Breast epithelium (tissue), 4 donors: Measurements from ENCODE around the gene C2orf78. TPM values are rescaled to one million over a fixed set of nuclear protein-coding genes. Genes with fewer than 3 reads are reported as not detected.

Experiments
- DNase-seq, 2 donors: peaks; one replicate each; pipeline ENCODE4 v3.0.0-alpha.2; 2019; ENCODE audit warnings: low spot score in 2 of 2
- H3K27ac ChIP-seq, 2 donors: fragments of 200-600 bp; sonication (generic) in 1 of 2; one replicate each; pipeline ENCODE4 v1.5.1; 2016 to 2019; ENCODE audit warnings: mild to moderate bottlenecking in 1 of 2
- H3K27me3 ChIP-seq, 2 donors: fragments of 200-600 bp; sonication (generic) in 1 of 2; one replicate each; pipeline versions ENCODE4 v1.5.1 to v1.6.0; 2017 to 2019; ENCODE audit warnings: control low read depth in 1 of 2, mild to moderate bottlenecking in 1 of 2
- H3K36me3 ChIP-seq: fragments of 200-600 bp; one replicate; pipeline ENCODE4 v1.5.1; 2019
- H3K4me1 ChIP-seq, 2 donors: fragments of 200-600 bp; sonication (generic); one replicate each; pipeline ENCODE4 v1.5.1; 2016 to 2019; ENCODE audit warnings: control low read depth in 1 of 2
- H3K4me3 ChIP-seq, 3 donors: fragments of 200-600 bp; sonication (generic); 1 replicate in 2 of 3; 2 replicates in 1 of 3; pipeline ENCODE4 v1.5.1; 2016 to 2019; ENCODE audit warnings: mild to moderate bottlenecking in 3 of 3, moderate library complexity in 2 of 3
- H3K9me3 ChIP-seq, 2 donors: fragments of 200-600 bp; sonication (generic) in 1 of 2; one replicate each; pipeline ENCODE4 v1.5.1; 2016 to 2019; ENCODE audit warnings: control low read depth in 1 of 2
- CTCF ChIP-seq, 3 donors: fragments of 450-650 bp; IDR thresholded peaks; one replicate each; pipeline ENCODE4 v1.5.1; 2016 to 2017; ENCODE audit warnings: antibody characterized with exemption in 3 of 3, mild to moderate bottlenecking in 3 of 3, moderate library complexity in 3 of 3
- POLR2A ChIP-seq: fragments of 450-650 bp; IDR thresholded peaks from one replicate; pipeline ENCODE4 v1.6.1; 2016; ENCODE audit warnings: antibody characterized with exemption, mild to moderate bottlenecking, moderate library complexity
- POLR2AphosphoS5 ChIP-seq, 3 donors: sonication (generic); formaldehyde crosslinking; IDR thresholded peaks; one replicate each; pipeline ENCODE4 v1.6.1; 2017; ENCODE audit warnings: antibody characterized with exemption in 3 of 3
- intact Hi-C: fragments of 100-400 bp; cut with DNase I; formaldehyde crosslinking; loops from one replicate; pipeline ENCODE4 v1.15.1; 2023; ENCODE audit warnings: low total_unique reads
- total RNA-seq, 3 donors: library from RNA; depleted of rRNA; stranded (reverse); fragments of >200 nt; gene quantifications; one replicate each; pipeline ENCODE4 v1.1.0, GENCODE V29; 2016

The C2orf78 gene
- total RNA-seq, 3 donors from 2014 or later, result not detected

DNA sequence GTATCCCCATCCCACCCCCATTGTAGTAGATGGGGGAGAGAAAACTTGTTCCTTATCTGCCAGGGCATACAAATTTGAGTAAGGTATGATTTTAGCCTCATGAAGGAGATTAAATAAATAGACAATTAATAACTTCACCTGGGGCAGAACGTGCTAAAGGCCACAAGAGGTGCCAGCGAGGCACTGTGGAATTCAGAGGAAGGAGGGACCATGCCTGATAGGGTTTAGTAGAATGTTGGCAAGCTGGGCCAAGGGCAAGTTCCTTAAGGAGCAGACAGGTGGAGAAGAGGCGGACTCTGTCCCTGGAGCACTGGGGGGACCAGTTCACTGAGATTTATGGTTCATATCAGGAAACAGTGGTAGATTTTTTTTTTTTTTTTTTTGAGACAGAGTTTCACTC, 67.3 kb downstream of the C2orf78 start:
- DNase-seq, result no peak
- Histone ChIP-seq H3K4me1 (no peaks in the 10 kb centered on the region), H3K27me3 (no peaks in the 10 kb centered on the region), H3K27ac (no peak overlapping the region), H3K4me3 (no peak overlapping the region), H3K9me3 (no peaks in the 10 kb centered on the region), H3K36me3 (peaks cover 5% of the 10 kb centered on the region)
- intact Hi-C loops, result no loop called here
- TF ChIP-seq POLR2AphosphoS5 (IDR thresholded peaks at IDR 0.05) (no peak), CTCF (IDR thresholded peaks at IDR 0.05) (peak in 1 of 3 donors; percentile 14)

- peaks cover 5% of the 10 kb centered on the region for H3K36me3 ChIP-seq
These were observed 68.0 kb downstream of the C2orf78 start for GRCh38 chr2:73852020-73852419.

GRCh38 chr2:73855526-73855925, 71.5 kb downstream of the C2orf78 start:
- Histone ChIP-seq H3K27ac (no peak overlapping the region), H3K36me3 (no peaks in the 10 kb centered on the region)
- intact Hi-C loops, result no loop called here

More at GRCh38 chr2:73852020-73852419, 68.0 kb downstream of the C2orf78 start:
- Histone ChIP-seq H3K4me1 (no peaks in the 10 kb centered on the region), H3K27ac (no peak overlapping the region), H3K9me3 (no peaks in the 10 kb centered on the region), H3K4me3 (no peak overlapping the region), H3K27me3 (no peaks in the 10 kb centered on the region)
- intact Hi-C loops, result no loop called here
- DNase-seq, result no peak
- no peak for TF ChIP-seq POLR2A
- no peak for TF ChIP-seq CTCF (IDR thresholded peaks at IDR 0.05)
- no peak for TF ChIP-seq POLR2AphosphoS5 (IDR thresholded peaks at IDR 0.05)

GRCh38 chr2:73856214-73856613, 72.2 kb downstream of the C2orf78 start:
- H3K27ac ChIP-seq, result no peak overlapping the region
- intact Hi-C loops, result no loop called here
- H3K4me1 ChIP-seq, result no peaks in the 10 kb centered on the region
- no peaks in the 10 kb centered on the region for H3K36me3 ChIP-seq
- no peaks in the 10 kb centered on the region for H3K27me3 ChIP-seq
- H3K4me3 ChIP-seq, result no peak overlapping the region
- TF ChIP-seq CTCF (IDR thresholded peaks at IDR 0.05) (no peak), POLR2A (no peak)
- H3K9me3 ChIP-seq, result no peaks in the 10 kb centered on the region
- no peak for DNase-seq

More at GRCh38 chr2:73855526-73855925, 71.5 kb downstream of the C2orf78 start:
- H3K27me3 ChIP-seq, result no peaks in the 10 kb centered on the region
- TF ChIP-seq CTCF (IDR thresholded peaks at IDR 0.05) (no peak), POLR2AphosphoS5 (IDR thresholded peaks at IDR 0.05) (no peak), POLR2A (no peak)
- no peak for DNase-seq
- H3K4me1 ChIP-seq, result no peaks in the 10 kb centered on the region
- H3K9me3 ChIP-seq, result no peaks in the 10 kb centered on the region
- no peak overlapping the region for H3K4me3 ChIP-seq

DNA sequence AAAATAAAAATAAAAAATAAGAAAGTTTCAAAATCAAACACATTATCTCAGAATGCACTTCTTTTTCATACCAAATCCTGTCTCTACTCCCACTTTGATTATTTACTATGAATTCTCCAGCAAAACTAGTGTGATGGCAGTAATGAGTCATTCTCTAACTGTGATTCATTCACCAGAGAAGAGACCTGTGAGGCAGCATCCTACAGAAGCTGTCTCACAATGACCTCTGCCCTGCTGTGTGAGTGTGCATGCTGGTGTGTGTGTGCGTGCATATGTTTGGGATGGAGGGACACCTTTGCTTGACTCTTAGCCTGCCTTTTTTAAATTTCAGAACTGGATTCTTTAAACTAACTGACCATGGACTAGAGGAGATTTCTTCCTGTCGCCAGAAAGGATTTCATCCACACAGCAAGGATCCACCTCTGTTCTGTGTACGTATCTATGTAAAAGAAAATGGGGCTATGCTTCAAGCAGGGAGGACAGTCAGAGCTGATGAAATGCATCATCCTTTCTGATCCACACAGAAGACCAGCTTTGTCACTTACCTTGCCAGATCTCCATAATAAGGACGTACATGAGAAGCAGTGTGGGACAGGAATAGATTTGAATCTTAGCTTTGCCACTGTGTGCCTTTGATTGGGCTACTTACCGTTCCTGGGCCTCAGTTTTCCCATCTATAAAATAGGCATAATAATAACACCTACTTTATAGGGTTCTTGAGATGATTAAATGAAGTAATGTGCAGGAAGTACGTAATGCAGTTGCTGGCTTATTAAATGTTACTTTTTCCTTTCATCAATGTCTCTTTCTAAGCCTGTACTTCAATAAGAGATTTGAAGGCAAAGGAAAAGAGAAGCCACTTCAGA, 76.0 kb downstream of the C2orf78 start:
- no peaks in the 10 kb centered on the region for H3K36me3 ChIP-seq

More for the DNA sequence above, 76.0 kb downstream of the C2orf78 start:
- Histone ChIP-seq H3K4me3 (no peak overlapping the region), H3K27me3 (no peaks in the 10 kb centered on the region), H3K27ac (no peak overlapping the region), H3K9me3 (no peaks in the 10 kb centered on the region), H3K4me1 (no peaks in the 10 kb centered on the region)
- no peak for TF ChIP-seq CTCF (IDR thresholded peaks at IDR 0.05)
- no peak for DNase-seq
- intact Hi-C loops, result no loop called here
